GM12865 (cell line): ENCODE results near the gene TMEM174.
A peak's percentile ranks its signal among the peaks of the same experiment; 100 is the strongest.

ENCODE experiments used
- DNase-seq: peaks from one replicate; pipeline ENCODE4 v3.0.0; 2010; ENCODE audit warnings: low read depth
- H3K4me3 ChIP-seq: 2 replicates; pipeline ENCODE4 v1.5.1; 2011; ENCODE audit warnings: mild to moderate bottlenecking, low read depth, low read length, control low read depth
- TF ChIP-seq, protein P1 (sequence below): IDR thresholded peaks from 2 replicates; pipeline ENCODE4 v1.5.1; 2011; ENCODE audit warnings: low read length, control low read depth, low read depth, inconsistent platforms; ENCODE audit not compliant: insufficient read depth; ENCODE audit errors: missing control alignments

Gene TMEM174

DNA sequence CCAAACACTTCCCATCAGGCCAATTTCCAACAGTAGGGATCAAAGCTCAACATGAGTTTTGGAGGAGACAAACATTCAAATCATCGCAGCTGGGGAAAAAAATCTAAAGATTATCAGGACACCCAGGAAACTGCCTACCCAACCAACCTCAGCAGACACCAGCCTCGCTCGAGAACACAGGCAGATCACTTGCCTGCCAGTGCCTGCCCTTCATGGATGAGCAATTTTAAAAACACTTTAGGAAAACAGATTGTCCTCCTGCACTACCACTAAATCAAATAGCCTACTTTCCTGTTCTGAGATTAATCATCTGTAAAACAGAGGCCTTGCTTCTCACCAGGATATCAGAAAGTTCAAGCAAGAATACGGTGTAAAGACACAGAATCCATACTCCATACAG is 14.7 kb upstream of the TMEM174 start:
- TF ChIP-seq, protein P1, sequence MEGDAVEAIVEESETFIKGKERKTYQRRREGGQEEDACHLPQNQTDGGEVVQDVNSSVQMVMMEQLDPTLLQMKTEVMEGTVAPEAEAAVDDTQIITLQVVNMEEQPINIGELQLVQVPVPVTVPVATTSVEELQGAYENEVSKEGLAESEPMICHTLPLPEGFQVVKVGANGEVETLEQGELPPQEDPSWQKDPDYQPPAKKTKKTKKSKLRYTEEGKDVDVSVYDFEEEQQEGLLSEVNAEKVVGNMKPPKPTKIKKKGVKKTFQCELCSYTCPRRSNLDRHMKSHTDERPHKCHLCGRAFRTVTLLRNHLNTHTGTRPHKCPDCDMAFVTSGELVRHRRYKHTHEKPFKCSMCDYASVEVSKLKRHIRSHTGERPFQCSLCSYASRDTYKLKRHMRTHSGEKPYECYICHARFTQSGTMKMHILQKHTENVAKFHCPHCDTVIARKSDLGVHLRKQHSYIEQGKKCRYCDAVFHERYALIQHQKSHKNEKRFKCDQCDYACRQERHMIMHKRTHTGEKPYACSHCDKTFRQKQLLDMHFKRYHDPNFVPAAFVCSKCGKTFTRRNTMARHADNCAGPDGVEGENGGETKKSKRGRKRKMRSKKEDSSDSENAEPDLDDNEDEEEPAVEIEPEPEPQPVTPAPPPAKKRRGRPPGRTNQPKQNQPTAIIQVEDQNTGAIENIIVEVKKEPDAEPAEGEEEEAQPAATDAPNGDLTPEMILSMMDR: no peak
- H3K4me3 ChIP-seq: no peak overlapping the region
- DNase-seq: no peak

- TF ChIP-seq, protein P1: no peak
- H3K4me3 ChIP-seq: no peak overlapping the region
- DNase-seq: peak; percentile 73
Measured at GRCh38 chr5:73160239-73160671, 12.7 kb upstream of the TMEM174 start.

DNA sequence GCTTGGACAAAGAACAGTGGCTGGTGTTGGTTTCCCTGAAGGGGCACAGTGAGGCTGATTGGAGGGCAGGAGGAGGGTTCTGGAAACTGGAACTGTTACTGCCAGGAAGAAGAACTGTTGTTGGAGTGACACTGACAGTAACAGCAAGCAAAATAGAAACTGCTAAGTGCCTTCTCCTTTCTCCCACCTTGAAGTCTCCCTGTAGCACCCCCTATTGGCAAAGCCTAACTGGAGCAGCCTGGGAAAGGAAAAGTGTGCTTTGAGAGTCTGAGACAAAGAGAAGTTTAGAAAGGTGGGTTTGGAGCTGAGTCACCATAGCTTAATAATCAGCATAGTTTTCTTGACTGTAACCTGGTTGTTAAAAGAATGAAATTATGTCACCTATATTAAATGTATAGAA is 2.5 kb upstream of the TMEM174 start:
- TF ChIP-seq, protein P1: peak; percentile 55
- H3K4me3 ChIP-seq: no peak overlapping the region
- DNase-seq: peak; percentile 44

GRCh38 chr5:73171495-73171894 is 1.5 kb upstream of the TMEM174 start:
- TF ChIP-seq, protein P1: no peak
- DNase-seq: no peak
- H3K4me3 ChIP-seq: no peak overlapping the region

GRCh38 chr5:73174100-73174815 is 1.3 kb downstream of the TMEM174 start:
- TF ChIP-seq, protein P1: no peak
- DNase-seq: no peak
- no peak overlapping the region for H3K4me3 ChIP-seq

- TF ChIP-seq, protein P1: no peak
- no peak for DNase-seq
- no peak overlapping the region for H3K4me3 ChIP-seq
Measured at GRCh38 chr5:73176250-73176649, 3.3 kb downstream of the TMEM174 start.

- no peak for DNase-seq
- TF ChIP-seq, protein P1: no peak
- H3K4me3 ChIP-seq: no peak overlapping the region
Measured at GRCh38 chr5:73178265-73178664, 5.3 kb downstream of the TMEM174 start.
